Measurements from ENCODE around the gene PIK3R3.

DNA sequence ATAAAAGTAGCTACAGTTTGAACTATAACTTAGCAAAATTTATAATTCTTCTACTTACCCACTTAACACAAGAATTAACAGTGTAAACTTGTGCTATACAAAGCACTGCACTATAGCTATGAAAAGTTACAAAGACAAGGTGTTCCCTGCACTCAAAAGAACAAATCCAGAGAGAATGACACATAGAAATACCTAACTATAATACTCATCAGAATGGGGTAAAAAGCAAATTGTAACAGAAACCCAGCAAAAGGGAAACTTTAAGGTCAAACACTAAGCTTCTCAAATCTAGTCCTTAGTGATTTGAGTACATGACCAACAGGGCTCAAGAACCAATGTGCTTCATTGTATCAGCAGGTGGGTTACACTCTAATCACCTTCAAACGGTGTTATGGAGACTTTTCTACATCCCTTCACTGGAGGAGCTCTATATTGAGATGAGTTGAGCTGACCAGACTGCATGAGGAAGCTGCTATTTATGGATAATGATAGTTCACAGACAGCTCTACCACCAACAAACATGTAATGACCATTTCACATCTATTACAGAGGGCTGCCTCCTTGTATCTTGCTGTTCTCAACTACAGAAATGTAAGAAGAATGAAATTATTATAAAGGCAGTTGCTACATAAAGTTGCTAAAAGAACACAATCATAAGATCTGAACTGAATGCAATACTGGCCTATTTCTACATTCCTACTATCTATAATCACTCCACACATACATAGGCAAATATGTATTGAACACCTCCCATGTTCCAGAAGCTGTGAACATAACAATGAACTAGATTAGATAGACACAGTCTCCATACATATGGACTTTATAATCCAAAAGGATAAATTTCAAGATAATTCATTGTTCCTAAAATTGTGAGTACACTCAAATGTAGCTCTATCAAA, 47.6 kb downstream of the PIK3R3 start:
- TF ChIP-seq TCF12 (IDR thresholded peaks at IDR 0.05; ENCODE audit: low read depth) (no peak), YY1 (IDR thresholded peaks at IDR 0.05; ENCODE audit: low read depth) (no peak), EP300 (IDR thresholded peaks at IDR 0.05; ENCODE audit: borderline replicate concordance) (no peak), EGR1 (IDR thresholded peaks at IDR 0.05) (no peak), MAX (IDR thresholded peaks at IDR 0.05) (no peak), RAD21 (IDR thresholded peaks at IDR 0.05; ENCODE audit: low read depth) (no peak), CEBPB (IDR thresholded peaks at IDR 0.05) (no peak), REST (IDR thresholded peaks at IDR 0.05; ENCODE audit: low read depth) (no peak), ZBTB7A (IDR thresholded peaks at IDR 0.05; ENCODE audit: low read depth) (no peak), CREB1 (IDR thresholded peaks at IDR 0.05; ENCODE audit: low read depth) (no peak), NFIC (IDR thresholded peaks at IDR 0.05) (no peak), TAF1 (IDR thresholded peaks at IDR 0.05; ENCODE audit: low read depth) (no peak), TEAD4 (IDR thresholded peaks at IDR 0.05) (no peak)
- TF ChIP-seq, protein P1, sequence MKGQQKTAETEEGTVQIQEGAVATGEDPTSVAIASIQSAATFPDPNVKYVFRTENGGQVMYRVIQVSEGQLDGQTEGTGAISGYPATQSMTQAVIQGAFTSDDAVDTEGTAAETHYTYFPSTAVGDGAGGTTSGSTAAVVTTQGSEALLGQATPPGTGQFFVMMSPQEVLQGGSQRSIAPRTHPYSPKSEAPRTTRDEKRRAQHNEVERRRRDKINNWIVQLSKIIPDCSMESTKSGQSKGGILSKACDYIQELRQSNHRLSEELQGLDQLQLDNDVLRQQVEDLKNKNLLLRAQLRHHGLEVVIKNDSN (IDR thresholded peaks at IDR 0.05): no peak

Data from Ishikawa (cell line).